HepG2 (cell line): Measurements from ENCODE around the gene HINFP. TPM values are rescaled to one million over a fixed set of nuclear protein-coding genes. Genes with fewer than 3 reads are reported as not detected.
A peak's percentile ranks its signal among the peaks of the same experiment; 100 is the strongest.

Experiments used
- GATAD1 ChIP-seq: IDR thresholded peaks from 2 replicates; pipeline ENCODE4 v1.6.1; 2016; ENCODE audit warnings: missing genetic modification reagents, missing compliant biosample characterization
- KLF6 ChIP-seq: IDR thresholded peaks from 2 replicates; pipeline ENCODE4 v1.8.0; 2016; ENCODE audit warnings: missing biosample characterization, missing genetic modification reagents
- NFIC ChIP-seq: IDR thresholded peaks from 2 replicates; pipeline ENCODE4 v1.6.1; 2012; ENCODE audit warnings: mild to moderate bottlenecking, low read length, inconsistent platforms
- NFYB ChIP-seq: sonication (generic); formaldehyde crosslinking; IDR thresholded peaks from 2 replicates; pipeline ENCODE4 v1.4.0; 2020; ENCODE audit warnings: missing genetic modification reagents
- PLRG1 ChIP-seq: fragments of 450-650 bp; conservative IDR thresholded peaks from 2 replicates; pipeline ENCODE4 v1.6.1; 2016
- POLR2A ChIP-seq, 2 experiments: IDR thresholded peaks; 2 replicates each; pipeline ENCODE4 v1.6.1; 2011; ENCODE audit warnings: low read depth in 2 of 2, low read length in 2 of 2, mild to moderate bottlenecking in 1 of 2, moderate library complexity in 1 of 2; ENCODE audit not compliant: insufficient read depth in 1 of 2
- SSRP1 ChIP-seq: IDR thresholded peaks from 2 replicates; pipeline ENCODE4 v1.6.1; 2016; ENCODE audit warnings: control low read depth
- STAG1 ChIP-seq: sonication (generic); formaldehyde crosslinking; IDR thresholded peaks from 2 replicates; pipeline ENCODE4 v1.4.0; 2020; ENCODE audit warnings: missing genetic modification reagents
- TBX2 ChIP-seq: sonication (generic); formaldehyde crosslinking; IDR thresholded peaks from 2 replicates; pipeline ENCODE4 v1.5.0; 2020; ENCODE audit warnings: missing genetic modification reagents, mild to moderate bottlenecking, borderline replicate concordance
- THAP11 ChIP-seq: IDR thresholded peaks from 2 replicates; pipeline ENCODE4 v1.6.1; 2016; ENCODE audit warnings: missing biosample characterization, missing genetic modification reagents
- ZNF136 ChIP-seq: sonication (generic); formaldehyde crosslinking; IDR thresholded peaks from 2 replicates; pipeline ENCODE4 v1.8.1; 2022; ENCODE audit warnings: low read depth, mild to moderate bottlenecking, moderate library complexity, missing genetic modification reagents
- ZNF296 ChIP-seq: sonication (generic); formaldehyde crosslinking; conservative IDR thresholded peaks from 2 replicates; pipeline ENCODE4 v1.5.0; 2020; ENCODE audit warnings: mild to moderate bottlenecking, missing genetic modification reagents
- ZNF546 ChIP-seq: sonication (generic); formaldehyde crosslinking; conservative IDR thresholded peaks from 2 replicates; pipeline ENCODE4 v1.8.1; 2023; ENCODE audit warnings: mild to moderate bottlenecking, missing genetic modification reagents
- ZNF788 ChIP-seq: sonication (generic); formaldehyde crosslinking; IDR thresholded peaks from 2 replicates; pipeline ENCODE4 v1.5.0; 2020; ENCODE audit warnings: mild to moderate bottlenecking, missing genetic modification reagents, borderline replicate concordance
- polyA plus RNA-seq, 8 experiments: library from polyadenylated mRNA; depleted of rRNA in 3 of 8; stranded (reverse) in 7 of 8; unstranded in 1 of 8; fragments of >200 nt; fragmentation: Illumina TruSeq in 4 of 8; extraction: Trizol in 4 of 8; gene quantifications; 2 replicates each; pipeline versions ENCODE4 v1.2.1 to v1.2.3, GENCODE V29; 2011 to 2016; ENCODE audit warnings: low read depth in 4 of 8, missing spikeins in 1 of 8, mixed read lengths in 1 of 8; ENCODE audit not compliant: insufficient read depth in 1 of 8
- total RNA-seq, 5 experiments: library from RNA; depleted of rRNA; stranded (reverse); fragments of >200 nt; fragmentation: Illumina TruSeq; extraction: Trizol; gene quantifications; 2 replicates each; pipeline ENCODE4 v1.2.3, GENCODE V29; 2016; ENCODE audit warnings: low read depth in 1 of 5
- TF ChIP-seq, protein P1 (sequence below): sonication (generic); formaldehyde crosslinking; IDR thresholded peaks from 2 replicates; pipeline ENCODE4 v1.5.1; 2020; ENCODE audit warnings: mild to moderate bottlenecking, missing genetic modification reagents, moderate library complexity
- TF ChIP-seq, protein P2 (sequence below): IDR thresholded peaks from 2 replicates; pipeline ENCODE4 v1.6.1; 2016; ENCODE audit warnings: missing compliant biosample characterization, missing genetic modification reagents, borderline replicate concordance
- TF ChIP-seq, protein P3 (sequence below): sonication (generic); formaldehyde crosslinking; IDR thresholded peaks from 2 replicates; pipeline ENCODE4 v1.4.0; 2020; ENCODE audit warnings: low read depth, missing genetic modification reagents
- TF ChIP-seq, protein P4 (sequence below): sonication (generic); formaldehyde crosslinking; IDR thresholded peaks from 2 replicates; pipeline ENCODE4 v1.4.0; 2020; ENCODE audit warnings: missing genetic modification reagents, mild to moderate bottlenecking, borderline replicate concordance

Gene HINFP
- total and polyA plus RNA-seq, 2 of the 13 experiments (the other 11 are each of a cell fraction or from before 2014, with no cell fraction given) = 15.1 to 21.4 TPM

DNA sequence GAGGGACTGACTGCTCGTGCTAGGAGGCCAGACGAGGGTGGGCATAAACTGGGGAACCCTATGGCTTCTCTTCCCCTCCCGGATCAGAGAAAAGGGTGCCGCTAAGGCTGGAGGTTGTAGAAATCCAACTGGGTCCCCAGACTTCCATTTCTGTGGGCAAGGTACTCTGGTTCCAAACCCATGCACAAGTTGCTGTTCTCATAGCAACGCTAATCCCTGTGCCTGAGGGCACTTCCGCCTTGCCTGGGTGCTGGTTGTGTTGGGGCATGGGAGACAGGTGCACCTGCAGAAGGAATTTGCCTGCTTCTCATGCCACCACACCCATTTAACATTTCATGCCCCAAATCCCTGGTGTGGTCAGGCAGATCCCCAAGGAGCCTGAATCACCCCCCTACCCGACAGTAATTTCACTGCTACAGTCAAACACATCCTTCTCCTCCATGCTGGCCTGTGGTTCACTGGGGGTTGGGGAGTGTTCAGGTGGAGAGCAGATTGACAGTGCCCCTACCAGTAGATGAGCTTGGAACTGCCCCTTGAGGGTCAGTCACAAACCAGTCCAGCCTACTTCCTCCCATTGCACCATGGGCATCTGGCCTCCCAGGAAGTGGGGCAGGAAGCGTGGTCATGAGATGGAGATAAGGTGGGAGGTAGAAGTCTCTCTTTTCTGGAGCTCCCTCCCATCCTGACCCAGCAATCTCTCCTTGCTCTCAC lies 13.1 kb upstream of the HINFP start (continued):
- TF ChIP-seq, protein P1, sequence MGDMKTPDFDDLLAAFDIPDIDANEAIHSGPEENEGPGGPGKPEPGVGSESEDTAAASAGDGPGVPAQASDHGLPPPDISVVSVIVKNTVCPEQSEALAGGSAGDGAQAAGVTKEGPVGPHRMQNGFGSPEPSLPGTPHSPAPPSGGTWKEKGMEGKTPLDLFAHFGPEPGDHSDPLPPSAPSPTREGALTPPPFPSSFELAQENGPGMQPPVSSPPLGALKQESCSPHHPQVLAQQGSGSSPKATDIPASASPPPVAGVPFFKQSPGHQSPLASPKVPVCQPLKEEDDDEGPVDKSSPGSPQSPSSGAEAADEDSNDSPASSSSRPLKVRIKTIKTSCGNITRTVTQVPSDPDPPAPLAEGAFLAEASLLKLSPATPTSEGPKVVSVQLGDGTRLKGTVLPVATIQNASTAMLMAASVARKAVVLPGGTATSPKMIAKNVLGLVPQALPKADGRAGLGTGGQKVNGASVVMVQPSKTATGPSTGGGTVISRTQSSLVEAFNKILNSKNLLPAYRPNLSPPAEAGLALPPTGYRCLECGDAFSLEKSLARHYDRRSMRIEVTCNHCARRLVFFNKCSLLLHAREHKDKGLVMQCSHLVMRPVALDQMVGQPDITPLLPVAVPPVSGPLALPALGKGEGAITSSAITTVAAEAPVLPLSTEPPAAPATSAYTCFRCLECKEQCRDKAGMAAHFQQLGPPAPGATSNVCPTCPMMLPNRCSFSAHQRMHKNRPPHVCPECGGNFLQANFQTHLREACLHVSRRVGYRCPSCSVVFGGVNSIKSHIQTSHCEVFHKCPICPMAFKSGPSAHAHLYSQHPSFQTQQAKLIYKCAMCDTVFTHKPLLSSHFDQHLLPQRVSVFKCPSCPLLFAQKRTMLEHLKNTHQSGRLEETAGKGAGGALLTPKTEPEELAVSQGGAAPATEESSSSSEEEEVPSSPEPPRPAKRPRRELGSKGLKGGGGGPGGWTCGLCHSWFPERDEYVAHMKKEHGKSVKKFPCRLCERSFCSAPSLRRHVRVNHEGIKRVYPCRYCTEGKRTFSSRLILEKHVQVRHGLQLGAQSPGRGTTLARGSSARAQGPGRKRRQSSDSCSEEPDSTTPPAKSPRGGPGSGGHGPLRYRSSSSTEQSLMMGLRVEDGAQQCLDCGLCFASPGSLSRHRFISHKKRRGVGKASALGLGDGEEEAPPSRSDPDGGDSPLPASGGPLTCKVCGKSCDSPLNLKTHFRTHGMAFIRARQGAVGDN (CRISPR knock-in tag) = peak; percentile 29; the same call in 1 of the 2 replicates
- TF ChIP-seq, protein P2, sequence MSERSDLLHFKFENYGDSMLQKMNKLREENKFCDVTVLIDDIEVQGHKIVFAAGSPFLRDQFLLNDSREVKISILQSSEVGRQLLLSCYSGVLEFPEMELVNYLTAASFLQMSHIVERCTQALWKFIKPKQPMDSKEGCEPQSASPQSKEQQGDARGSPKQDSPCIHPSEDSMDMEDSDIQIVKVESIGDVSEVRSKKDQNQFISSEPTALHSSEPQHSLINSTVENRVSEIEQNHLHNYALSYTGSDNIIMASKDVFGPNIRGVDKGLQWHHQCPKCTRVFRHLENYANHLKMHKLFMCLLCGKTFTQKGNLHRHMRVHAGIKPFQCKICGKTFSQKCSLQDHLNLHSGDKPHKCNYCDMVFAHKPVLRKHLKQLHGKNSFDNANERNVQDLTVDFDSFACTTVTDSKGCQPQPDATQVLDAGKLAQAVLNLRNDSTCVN (CRISPR knock-in tag) = 0 out of 2 replicates have a peak, but pooled peaks have one; percentile 6
- TF ChIP-seq ZNF136 (CRISPR knock-in tag) = no peak
- 0 out of 2 replicates have a peak, but pooled peaks have one; percentile 13 for TF ChIP-seq ZNF546 (CRISPR knock-in tag)
- TF ChIP-seq THAP11 (CRISPR knock-in tag) = peak; percentile 52; the same call in 1 of the 2 replicates
- TF ChIP-seq NFIC = no peak
- TF ChIP-seq ZNF296 = 0 out of 2 replicates have a peak, but pooled peaks have one; percentile 32
- no peak for TF ChIP-seq KLF6 (CRISPR knock-in tag)
- TF ChIP-seq ZNF788 (CRISPR knock-in tag) = no peak; the same call in 1 of the 2 replicates
- TF ChIP-seq, protein P3, sequence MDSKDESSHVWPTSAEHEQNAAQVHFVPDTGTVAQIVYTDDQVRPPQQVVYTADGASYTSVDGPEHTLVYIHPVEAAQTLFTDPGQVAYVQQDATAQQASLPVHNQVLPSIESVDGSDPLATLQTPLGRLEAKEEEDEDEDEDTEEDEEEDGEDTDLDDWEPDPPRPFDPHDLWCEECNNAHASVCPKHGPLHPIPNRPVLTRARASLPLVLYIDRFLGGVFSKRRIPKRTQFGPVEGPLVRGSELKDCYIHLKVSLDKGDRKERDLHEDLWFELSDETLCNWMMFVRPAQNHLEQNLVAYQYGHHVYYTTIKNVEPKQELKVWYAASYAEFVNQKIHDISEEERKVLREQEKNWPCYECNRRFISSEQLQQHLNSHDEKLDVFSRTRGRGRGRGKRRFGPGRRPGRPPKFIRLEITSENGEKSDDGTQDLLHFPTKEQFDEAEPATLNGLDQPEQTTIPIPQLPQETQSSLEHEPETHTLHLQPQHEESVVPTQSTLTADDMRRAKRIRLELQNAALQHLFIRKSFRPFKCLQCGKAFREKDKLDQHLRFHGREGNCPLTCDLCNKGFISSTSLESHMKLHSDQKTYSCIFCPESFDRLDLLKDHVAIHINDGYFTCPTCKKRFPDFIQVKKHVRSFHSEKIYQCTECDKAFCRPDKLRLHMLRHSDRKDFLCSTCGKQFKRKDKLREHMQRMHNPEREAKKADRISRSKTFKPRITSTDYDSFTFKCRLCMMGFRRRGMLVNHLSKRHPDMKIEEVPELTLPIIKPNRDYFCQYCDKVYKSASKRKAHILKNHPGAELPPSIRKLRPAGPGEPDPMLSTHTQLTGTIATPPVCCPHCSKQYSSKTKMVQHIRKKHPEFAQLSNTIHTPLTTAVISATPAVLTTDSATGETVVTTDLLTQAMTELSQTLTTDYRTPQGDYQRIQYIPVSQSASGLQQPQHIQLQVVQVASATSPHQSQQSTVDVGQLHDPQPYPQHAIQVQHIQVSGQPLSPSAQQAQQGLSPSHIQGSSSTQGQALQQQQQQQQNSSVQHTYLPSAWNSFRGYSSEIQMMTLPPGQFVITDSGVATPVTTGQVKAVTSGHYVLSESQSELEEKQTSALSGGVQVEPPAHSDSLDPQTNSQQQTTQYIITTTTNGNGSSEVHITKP (CRISPR knock-in tag) = peak; percentile 41; the same call in 1 of the 2 replicates
- TF ChIP-seq POLR2A (IDR thresholded peaks at IDR 0.05; ENCODE audit: insufficient read depth in 1 of 2, low read depth in 2 of 2, low read length in 2 of 2) = peak; percentile 20 to 48; a peak in 2 of 4 replicates
- TF ChIP-seq SSRP1 = no peak
- TF ChIP-seq STAG1 (CRISPR knock-in tag) = no peak
- no peak for TF ChIP-seq TBX2 (CRISPR knock-in tag)
- peak; percentile 76 for TF ChIP-seq NFYB (CRISPR knock-in tag)
- peak; percentile 67 for TF ChIP-seq GATAD1
- TF ChIP-seq, protein P4, sequence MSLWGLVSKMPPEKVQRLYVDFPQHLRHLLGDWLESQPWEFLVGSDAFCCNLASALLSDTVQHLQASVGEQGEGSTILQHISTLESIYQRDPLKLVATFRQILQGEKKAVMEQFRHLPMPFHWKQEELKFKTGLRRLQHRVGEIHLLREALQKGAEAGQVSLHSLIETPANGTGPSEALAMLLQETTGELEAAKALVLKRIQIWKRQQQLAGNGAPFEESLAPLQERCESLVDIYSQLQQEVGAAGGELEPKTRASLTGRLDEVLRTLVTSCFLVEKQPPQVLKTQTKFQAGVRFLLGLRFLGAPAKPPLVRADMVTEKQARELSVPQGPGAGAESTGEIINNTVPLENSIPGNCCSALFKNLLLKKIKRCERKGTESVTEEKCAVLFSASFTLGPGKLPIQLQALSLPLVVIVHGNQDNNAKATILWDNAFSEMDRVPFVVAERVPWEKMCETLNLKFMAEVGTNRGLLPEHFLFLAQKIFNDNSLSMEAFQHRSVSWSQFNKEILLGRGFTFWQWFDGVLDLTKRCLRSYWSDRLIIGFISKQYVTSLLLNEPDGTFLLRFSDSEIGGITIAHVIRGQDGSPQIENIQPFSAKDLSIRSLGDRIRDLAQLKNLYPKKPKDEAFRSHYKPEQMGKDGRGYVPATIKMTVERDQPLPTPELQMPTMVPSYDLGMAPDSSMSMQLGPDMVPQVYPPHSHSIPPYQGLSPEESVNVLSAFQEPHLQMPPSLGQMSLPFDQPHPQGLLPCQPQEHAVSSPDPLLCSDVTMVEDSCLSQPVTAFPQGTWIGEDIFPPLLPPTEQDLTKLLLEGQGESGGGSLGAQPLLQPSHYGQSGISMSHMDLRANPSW = no peak
- no peak for TF ChIP-seq PLRG1
